GM18505 (cell line): Measurements from ENCODE around the gene BCAS3.

Experiments
- ATAC-seq: cut with Tn5 transposase; IDR thresholded peaks from one replicate; pipeline ENCODE4 v1.9.1; 2021; ENCODE audit not compliant: unreplicated experiment
- POLR2A ChIP-seq: IDR thresholded peaks from 4 replicates; pipeline ENCODE4 v1.6.1; 2011; ENCODE audit warnings: borderline replicate concordance; ENCODE audit not compliant: insufficient read depth, insufficient read length; ENCODE audit errors: extremely low read depth

The BCAS3 gene

GRCh38 chr17:61385577-61386236 is 708.1 kb downstream of the BCAS3 start:
- ATAC-seq = no peak
- no peak for TF ChIP-seq POLR2A

- ATAC-seq = no peak
- TF ChIP-seq POLR2A = no peak
Measured at GRCh38 chr17:61386251-61386650, 708.6 kb downstream of the BCAS3 start.

GRCh38 chr17:61387011-61387410 is 709.4 kb downstream of the BCAS3 start:
- no peak for TF ChIP-seq POLR2A
- no peak for ATAC-seq

- ATAC-seq = no peak
- no peak for TF ChIP-seq POLR2A
Measured at GRCh38 chr17:61387511-61388305, 710.1 kb downstream of the BCAS3 start.

GRCh38 chr17:61388561-61389356 is 711.1 kb downstream of the BCAS3 start:
- TF ChIP-seq POLR2A = no peak
- no peak for ATAC-seq

- ATAC-seq = no peak
Measured at GRCh38 chr17:61389670-61390478, 712.2 kb downstream of the BCAS3 start.

GRCh38 chr17:61390479-61390791 is 712.8 kb downstream of the BCAS3 start:
- ATAC-seq = no peak
- TF ChIP-seq POLR2A = no peak

More at GRCh38 chr17:61389670-61390478, 712.2 kb downstream of the BCAS3 start:
- TF ChIP-seq POLR2A = no peak

- no peak for ATAC-seq
- TF ChIP-seq POLR2A = no peak
Measured at GRCh38 chr17:61391595-61392291, 714.1 kb downstream of the BCAS3 start.

- no peak for ATAC-seq
- TF ChIP-seq POLR2A = no peak
Measured at GRCh38 chr17:61392679-61393078, 715.0 kb downstream of the BCAS3 start.

GRCh38 chr17:61393550-61393903 is 715.9 kb downstream of the BCAS3 start:
- no peak for ATAC-seq
- TF ChIP-seq POLR2A = no peak

- TF ChIP-seq POLR2A = no peak
- no peak for ATAC-seq
Measured at GRCh38 chr17:61393904-61394629, 716.4 kb downstream of the BCAS3 start.
